Memory B cell (primary cell): ENCODE measurements around the gene PLCD3.

Experiments used
- ATAC-seq: fragments of 150-1000 bp; cut with Tn5 transposase; 2 replicates; pipeline ENCODE4 v1.10.0; 2021; ENCODE audit warnings: low read depth, mild to moderate bottlenecking, moderate library complexity
- DNase-seq, 2 donors: peaks; one replicate each; pipeline ENCODE4 v3.0.0; 2022; ENCODE audit warnings: low spot score in 2 of 2
- H3K27ac Mint-ChIP-seq: one replicate; pipeline ENCODE4 v1.8.0; 2022; ENCODE audit warnings: mild to moderate bottlenecking, moderate library complexity, mixed read lengths
- H3K27me3 Mint-ChIP-seq: one replicate; pipeline ENCODE4 v1.8.0; 2022; ENCODE audit warnings: mixed read lengths
- H3K36me3 Mint-ChIP-seq: one replicate; pipeline ENCODE4 v1.8.0; 2022; ENCODE audit warnings: mild to moderate bottlenecking, mixed read lengths
- H3K4me1 Mint-ChIP-seq: one replicate; pipeline ENCODE4 v1.8.0; 2022; ENCODE audit warnings: mixed read lengths
- H3K4me3 Mint-ChIP-seq: one replicate; pipeline ENCODE4 v1.8.0; 2022; ENCODE audit warnings: mild to moderate bottlenecking, moderate library complexity, mixed read lengths
- H3K9me3 Mint-ChIP-seq: one replicate; pipeline ENCODE4 v1.8.0; 2022; ENCODE audit warnings: mixed read lengths

PLCD3 gene

GRCh38 chr17:45160447-45161287 is 28.4 kb upstream of the PLCD3 start:
- ATAC-seq: peak; percentile 32
- DNase-seq: no peak
- H3K9me3 Mint-ChIP-seq: no peaks in the 10 kb centered on the region
- peak overlapping the region; percentile 96 for H3K27ac Mint-ChIP-seq
- H3K36me3 Mint-ChIP-seq: peaks cover 5% of the 10 kb centered on the region
- peak overlapping the region; percentile 90 for H3K4me3 Mint-ChIP-seq
- H3K27me3 Mint-ChIP-seq: no peaks in the 10 kb centered on the region
- H3K4me1 Mint-ChIP-seq: peaks cover 16% of the 10 kb centered on the region

GRCh38 chr17:45156242-45156641 is 23.9 kb upstream of the PLCD3 start:
- H3K27ac Mint-ChIP-seq: no peak overlapping the region
- H3K4me1 Mint-ChIP-seq: peaks cover 15% of the 10 kb centered on the region

GRCh38 chr17:45155483-45155882 is 23.2 kb upstream of the PLCD3 start:
- Mint-ChIP-seq H3K27me3 (no peaks in the 10 kb centered on the region), H3K9me3 (no peaks in the 10 kb centered on the region), H3K36me3 (peaks cover 5% of the 10 kb centered on the region), H3K27ac (no peak overlapping the region), H3K4me3 (no peak overlapping the region), H3K4me1 (peaks cover 19% of the 10 kb centered on the region)
- DNase-seq (no peak), ATAC-seq (no peak)

More at GRCh38 chr17:45156242-45156641, 23.9 kb upstream of the PLCD3 start:
- ATAC-seq (no peak), DNase-seq (no peak)
- peaks cover 5% of the 10 kb centered on the region for H3K36me3 Mint-ChIP-seq
- H3K27me3 Mint-ChIP-seq: no peaks in the 10 kb centered on the region
- H3K9me3 Mint-ChIP-seq: no peaks in the 10 kb centered on the region
- H3K4me3 Mint-ChIP-seq: no peak overlapping the region

GRCh38 chr17:45155029-45155428 is 22.7 kb upstream of the PLCD3 start:
- Mint-ChIP-seq H3K27ac (no peak overlapping the region), H3K4me1 (peaks cover 20% of the 10 kb centered on the region), H3K27me3 (no peaks in the 10 kb centered on the region), H3K9me3 (no peaks in the 10 kb centered on the region), H3K4me3 (no peak overlapping the region), H3K36me3 (peaks cover 5% of the 10 kb centered on the region)
- ATAC-seq: no peak
- no peak for DNase-seq

GRCh38 chr17:45150911-45151809 is 18.8 kb upstream of the PLCD3 start:
- DNase-seq (no peak), ATAC-seq (peak; percentile 7)
- Mint-ChIP-seq H3K27ac (peak overlapping the region; percentile 90), H3K4me3 (peak overlapping the region; percentile 66), H3K36me3 (no peaks in the 10 kb centered on the region), H3K9me3 (no peaks in the 10 kb centered on the region), H3K27me3 (no peaks in the 10 kb centered on the region), H3K4me1 (peaks cover 30% of the 10 kb centered on the region)

- H3K4me3 Mint-ChIP-seq: peak overlapping the region; percentile 92
- H3K27me3 Mint-ChIP-seq: no peaks in the 10 kb centered on the region
- no peaks in the 10 kb centered on the region for H3K36me3 Mint-ChIP-seq
- no peaks in the 10 kb centered on the region for H3K9me3 Mint-ChIP-seq
- peak overlapping the region; percentile 99 for H3K27ac Mint-ChIP-seq
- ATAC-seq (no peak), DNase-seq (no peak)
- peaks cover 32% of the 10 kb centered on the region for H3K4me1 Mint-ChIP-seq
Measured at GRCh38 chr17:45149669-45150664, 17.7 kb upstream of the PLCD3 start.

GRCh38 chr17:45149037-45149668 is 16.8 kb upstream of the PLCD3 start:
- peak overlapping the region; percentile 92 for H3K4me3 Mint-ChIP-seq
- ATAC-seq (peak; percentile 21), DNase-seq (peak; percentile 61 to 72)
- H3K27ac Mint-ChIP-seq: peak overlapping the region; percentile 99
- peaks cover 33% of the 10 kb centered on the region for H3K4me1 Mint-ChIP-seq
- no peaks in the 10 kb centered on the region for H3K9me3 Mint-ChIP-seq
- no peaks in the 10 kb centered on the region for H3K27me3 Mint-ChIP-seq
- no peaks in the 10 kb centered on the region for H3K36me3 Mint-ChIP-seq

- Mint-ChIP-seq H3K4me1 (peaks cover 37% of the 10 kb centered on the region), H3K4me3 (peak within 1 kb of the TSS; percentile 92), H3K27ac (peak within 1 kb of the TSS; percentile 99), H3K27me3 (no peaks in the 10 kb centered on the region), H3K9me3 (no peaks in the 10 kb centered on the region), H3K36me3 (no peaks in the 10 kb centered on the region)
- ATAC-seq: peak; percentile 75
- peak; percentile 98 to 99 for DNase-seq
Measured at GRCh38 chr17:45148183-45149036, 16.1 kb upstream of the PLCD3 start, which contains the start of gene HEXIM1. Gene HEXIM1 (plus strand): TSS chr17:45148475. CDS start chr17:45149191, 716 bp downstream.

GRCh38 chr17:45147581-45148182 is 15.4 kb upstream of the PLCD3 start:
- Mint-ChIP-seq H3K27ac (peak overlapping the region; percentile 99), H3K9me3 (no peaks in the 10 kb centered on the region), H3K27me3 (no peaks in the 10 kb centered on the region), H3K4me3 (peak overlapping the region; percentile 92), H3K36me3 (no peaks in the 10 kb centered on the region), H3K4me1 (peaks cover 39% of the 10 kb centered on the region)
- peak; percentile 75 to 81 for DNase-seq
- peak; percentile 41 for ATAC-seq

GRCh38 chr17:45146890-45147580 is 14.7 kb upstream of the PLCD3 start:
- Mint-ChIP-seq H3K27me3 (no peaks in the 10 kb centered on the region), H3K9me3 (no peaks in the 10 kb centered on the region), H3K4me3 (peak overlapping the region; percentile 92), H3K4me1 (peaks cover 39% of the 10 kb centered on the region), H3K27ac (peak overlapping the region; percentile 99), H3K36me3 (no peaks in the 10 kb centered on the region)
- DNase-seq: no peak
- ATAC-seq: peak; percentile 9

GRCh38 chr17:45146592-45146889 is 14.2 kb upstream of the PLCD3 start:
- peaks cover 37% of the 10 kb centered on the region for H3K4me1 Mint-ChIP-seq
- H3K27me3 Mint-ChIP-seq: no peaks in the 10 kb centered on the region
- H3K27ac Mint-ChIP-seq: peak overlapping the region; percentile 99
- no peak for ATAC-seq
- no peaks in the 10 kb centered on the region for H3K36me3 Mint-ChIP-seq
- no peak for DNase-seq
- H3K9me3 Mint-ChIP-seq: no peaks in the 10 kb centered on the region
- peak overlapping the region; percentile 92 for H3K4me3 Mint-ChIP-seq
